GM12873 (cell line): ENCODE measurements around the gene ABCF2.

Source experiments
- TF ChIP-seq, protein P1 (sequence below): IDR thresholded peaks from 2 replicates; pipeline ENCODE4 v1.5.1; 2012; ENCODE audit warnings: low read depth, mild to moderate bottlenecking, moderate library complexity, low read length, control low read depth; ENCODE audit not compliant: insufficient read depth; ENCODE audit errors: missing control alignments

The ABCF2 gene

GRCh38 chr7:151248346-151249033, 21.5 kb upstream of the ABCF2 start, which contains the start of gene SMARCD3:
Gene SMARCD3, minus strand, starts transcription at chr7:151248694. Its CDS starts 132 bp downstream, at chr7:151248562.
- TF ChIP-seq, protein P1, sequence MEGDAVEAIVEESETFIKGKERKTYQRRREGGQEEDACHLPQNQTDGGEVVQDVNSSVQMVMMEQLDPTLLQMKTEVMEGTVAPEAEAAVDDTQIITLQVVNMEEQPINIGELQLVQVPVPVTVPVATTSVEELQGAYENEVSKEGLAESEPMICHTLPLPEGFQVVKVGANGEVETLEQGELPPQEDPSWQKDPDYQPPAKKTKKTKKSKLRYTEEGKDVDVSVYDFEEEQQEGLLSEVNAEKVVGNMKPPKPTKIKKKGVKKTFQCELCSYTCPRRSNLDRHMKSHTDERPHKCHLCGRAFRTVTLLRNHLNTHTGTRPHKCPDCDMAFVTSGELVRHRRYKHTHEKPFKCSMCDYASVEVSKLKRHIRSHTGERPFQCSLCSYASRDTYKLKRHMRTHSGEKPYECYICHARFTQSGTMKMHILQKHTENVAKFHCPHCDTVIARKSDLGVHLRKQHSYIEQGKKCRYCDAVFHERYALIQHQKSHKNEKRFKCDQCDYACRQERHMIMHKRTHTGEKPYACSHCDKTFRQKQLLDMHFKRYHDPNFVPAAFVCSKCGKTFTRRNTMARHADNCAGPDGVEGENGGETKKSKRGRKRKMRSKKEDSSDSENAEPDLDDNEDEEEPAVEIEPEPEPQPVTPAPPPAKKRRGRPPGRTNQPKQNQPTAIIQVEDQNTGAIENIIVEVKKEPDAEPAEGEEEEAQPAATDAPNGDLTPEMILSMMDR = no peak

DNA sequence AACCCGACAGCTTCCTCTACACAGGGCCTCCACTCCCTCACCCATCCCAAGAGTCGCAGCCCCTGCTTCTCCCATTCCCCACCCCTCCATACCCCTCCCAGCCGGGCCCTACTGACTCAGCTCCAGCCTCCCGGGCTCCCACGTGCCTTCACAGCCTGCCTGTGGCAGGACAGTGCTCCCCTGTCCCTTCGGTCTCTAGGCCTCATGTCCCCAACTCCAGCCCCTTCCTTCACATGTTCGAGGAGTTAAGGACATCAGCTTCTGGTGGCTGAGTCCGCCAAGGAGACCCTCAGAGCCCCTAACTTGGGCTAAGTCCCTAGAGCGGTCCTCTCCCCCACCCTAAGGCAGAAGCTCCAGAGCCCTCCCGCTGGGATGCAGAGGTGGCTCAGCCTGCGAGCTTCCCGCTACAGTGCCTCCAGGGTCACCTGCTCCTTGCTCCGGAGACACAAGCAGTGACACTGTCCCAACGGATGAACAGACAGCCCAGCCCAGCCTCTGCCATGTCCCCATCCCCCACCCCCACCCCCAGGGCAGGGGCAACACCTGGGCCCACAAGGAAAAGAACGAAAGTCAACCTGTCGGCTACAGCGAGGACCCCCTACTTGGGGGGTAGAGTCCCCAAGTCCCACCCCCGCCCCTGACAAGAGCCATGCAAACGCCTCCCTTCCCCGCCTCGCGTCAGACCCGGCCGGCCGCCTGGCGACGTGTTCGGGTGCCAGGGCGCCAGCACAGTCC, 20.8 kb upstream of the ABCF2 start:
- TF ChIP-seq, protein P1 = no peak

DNA sequence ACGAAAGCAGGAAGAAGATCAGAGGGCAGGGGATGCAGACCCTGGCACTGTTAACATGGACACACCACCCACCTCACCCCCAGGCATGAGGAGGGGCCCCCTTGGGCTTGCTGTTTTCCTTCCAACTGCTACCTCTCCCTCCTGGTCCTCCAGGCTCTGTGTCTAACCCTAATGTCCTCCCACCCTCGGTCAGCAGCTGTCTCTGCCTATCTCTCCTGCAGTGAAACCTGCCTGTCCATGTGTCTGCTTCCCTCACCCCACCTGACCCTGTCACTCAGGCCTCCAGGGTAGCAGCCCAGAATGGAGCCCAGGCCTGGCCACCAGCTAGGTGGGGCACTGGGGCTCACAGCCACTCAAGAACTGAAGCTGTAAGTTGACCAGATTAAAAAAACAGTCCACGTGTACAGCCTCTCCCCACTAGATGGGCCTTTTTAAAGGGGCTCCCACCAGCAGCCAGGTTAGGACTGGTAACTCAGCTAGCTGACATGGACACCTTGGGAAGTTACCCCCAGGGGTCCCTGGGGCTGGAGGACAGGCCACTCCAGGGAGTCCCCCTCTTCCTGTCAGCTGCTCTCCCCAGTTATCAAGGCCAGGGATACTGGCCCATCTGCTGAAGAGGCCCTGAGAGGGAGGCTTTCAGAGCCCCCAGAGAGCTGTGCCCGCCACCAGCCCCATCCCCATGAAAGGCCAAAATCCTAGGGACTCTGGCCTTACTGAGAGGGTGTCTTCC, 20.0 kb upstream of the ABCF2 start:
- TF ChIP-seq, protein P1 = no peak

DNA sequence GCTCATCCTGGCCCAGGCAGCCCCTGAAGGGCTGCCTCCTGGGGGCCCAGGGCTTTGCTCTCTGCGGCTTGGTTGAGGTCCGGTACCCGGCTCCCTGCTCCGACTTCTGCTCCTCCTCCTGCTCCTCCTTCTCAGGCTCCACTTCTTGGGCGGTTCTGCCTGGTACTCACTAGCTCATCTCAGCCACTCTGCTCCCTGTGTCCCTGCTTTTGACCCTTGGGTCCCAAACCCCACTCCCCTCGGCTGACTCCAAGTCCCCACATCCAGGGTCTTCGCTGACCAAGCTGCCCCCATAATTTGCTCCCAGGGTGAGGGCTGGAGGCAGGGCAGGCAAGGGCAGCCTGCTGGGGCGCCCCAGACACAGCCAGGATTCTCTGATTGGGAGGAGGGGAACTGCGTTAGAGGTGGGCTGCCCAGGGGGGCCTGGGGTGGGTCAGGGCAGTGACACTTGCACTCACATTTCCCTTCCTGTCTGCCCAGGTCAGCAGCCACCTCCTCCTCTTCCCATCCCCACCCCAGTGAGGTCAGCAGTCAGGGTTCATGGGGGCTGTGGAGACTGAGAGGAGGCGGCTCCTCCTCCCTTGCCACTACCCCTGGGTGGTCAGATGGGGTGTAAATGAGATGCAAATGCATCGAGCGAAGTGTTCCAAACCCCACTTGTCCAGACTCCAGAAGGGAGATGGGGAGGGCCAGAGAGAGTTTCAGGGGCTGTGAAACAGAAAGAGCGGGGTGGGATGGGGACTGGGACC, 19.3 kb upstream of the ABCF2 start:
- TF ChIP-seq, protein P1 = no peak

- TF ChIP-seq, protein P1 = peak; percentile 54
These were observed 18.5 kb upstream of the ABCF2 start for GRCh38 chr7:151245360-151246101.

DNA sequence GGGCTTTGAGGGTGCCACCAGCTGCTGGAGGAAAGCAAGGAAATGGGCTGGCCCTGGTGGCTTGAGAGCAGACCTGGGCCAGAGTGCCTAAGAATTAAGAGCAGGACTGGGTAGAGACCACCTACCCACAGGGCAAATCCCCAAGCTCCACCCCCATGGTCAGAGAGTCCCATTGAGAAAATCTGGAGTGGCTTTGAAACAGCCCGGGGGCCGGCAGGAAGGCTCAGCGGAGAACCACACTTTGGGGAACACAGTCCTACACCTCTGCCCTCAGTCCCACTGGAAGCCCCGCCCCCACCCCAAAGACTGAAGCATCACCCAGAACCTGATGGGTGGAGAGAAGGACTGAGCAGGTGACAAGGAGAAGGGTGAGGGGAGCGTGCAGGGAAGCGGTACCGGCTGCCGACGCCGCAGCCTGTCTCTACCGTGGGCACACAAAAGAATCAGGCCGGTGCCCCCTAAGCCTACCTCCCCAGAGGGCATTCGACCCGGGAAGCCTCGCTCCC, 17.9 kb upstream of the ABCF2 start:
- TF ChIP-seq, protein P1 = no peak
